ENCODE data around the gene DDX50.
"Not testable (repeated sequence)": the region's sequence is repeated elsewhere in the genome, so short reads cannot be mapped to it uniquely, and the experiment has no call there.

Gene DDX50

GRCh38 chr10:68924593-68924992 lies 23.5 kb downstream of the DDX50 start:
- Histone ChIP-seq H3K4me3 (ENCODE audit: low read depth, low read length) (no peak overlapping the region), H3K36me3 (peaks cover 56% of the 10 kb centered on the region), H3K27me3 (ENCODE audit: insufficient read depth, low read depth, severe bottlenecking) (no peaks in the 10 kb centered on the region), H3K9me3 (ENCODE audit: severe bottlenecking) (no peaks in the 10 kb centered on the region), H3K27ac (no peak overlapping the region)
- no peak for TF ChIP-seq CTCF (IDR thresholded peaks at IDR 0.05; ENCODE audit: low read depth, low read length)
- no peak for DNase-seq

DNA sequence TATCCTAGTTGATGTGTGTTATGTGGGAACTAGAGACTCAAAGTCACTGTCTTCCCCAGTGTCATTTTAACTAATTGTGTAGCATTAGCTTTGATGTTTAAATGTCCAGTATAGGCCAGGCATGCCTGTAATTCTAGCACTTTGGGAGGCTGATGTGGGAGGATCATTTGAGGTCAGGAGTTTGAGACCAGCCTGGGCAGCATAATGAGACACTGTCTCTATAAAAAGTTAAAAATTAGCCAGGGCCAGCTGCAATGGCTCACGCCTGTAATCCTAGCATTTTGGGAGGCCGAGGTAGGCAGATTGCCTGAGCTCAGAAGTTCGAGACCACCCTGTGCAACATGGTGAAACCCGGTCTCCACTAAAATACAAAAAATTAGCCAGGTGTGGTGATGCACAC lies 24.4 kb downstream of the DDX50 start:
- Histone ChIP-seq H3K36me3 (peaks cover 52% of the 10 kb centered on the region), H3K27me3 (ENCODE audit: insufficient read depth, low read depth, severe bottlenecking) (no peaks in the 10 kb centered on the region), H3K4me3 (ENCODE audit: low read depth, low read length) (no peak overlapping the region), H3K9me3 (ENCODE audit: severe bottlenecking) (no peaks in the 10 kb centered on the region), H3K27ac (no peak overlapping the region)
- TF ChIP-seq CTCF (IDR thresholded peaks at IDR 0.05; ENCODE audit: low read depth, low read length): no peak
- DNase-seq: no peak

DNA sequence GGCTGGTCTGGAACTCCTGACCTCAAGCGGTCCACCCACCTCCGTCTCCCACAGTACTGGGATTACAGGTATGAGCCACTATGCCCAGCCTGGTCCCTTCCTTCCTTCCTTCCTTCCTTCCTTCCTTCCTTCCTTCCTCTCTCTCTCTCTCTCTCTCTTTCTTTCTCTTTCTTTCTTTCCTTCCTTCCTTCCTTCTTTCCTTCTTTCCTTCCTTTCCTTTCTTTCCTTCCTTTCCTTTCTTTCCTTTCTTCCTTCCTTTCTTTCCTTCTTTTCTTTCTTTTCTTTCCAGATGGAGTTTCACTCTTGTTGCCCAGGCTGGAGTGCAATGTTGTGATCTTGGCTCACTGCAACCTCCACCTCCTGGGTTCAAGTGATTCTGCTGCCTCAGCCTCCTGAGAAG lies 28.0 kb downstream of the DDX50 start:
- H3K27me3 ChIP-seq (ENCODE audit: insufficient read depth, low read depth, severe bottlenecking); H3K4me3 ChIP-seq (ENCODE audit: low read depth, low read length); H3K27ac ChIP-seq; H3K9me3 ChIP-seq (ENCODE audit: severe bottlenecking); DNase-seq: not testable (repeated sequence)
- peaks cover 58% of the 10 kb centered on the region for H3K36me3 ChIP-seq

DNA sequence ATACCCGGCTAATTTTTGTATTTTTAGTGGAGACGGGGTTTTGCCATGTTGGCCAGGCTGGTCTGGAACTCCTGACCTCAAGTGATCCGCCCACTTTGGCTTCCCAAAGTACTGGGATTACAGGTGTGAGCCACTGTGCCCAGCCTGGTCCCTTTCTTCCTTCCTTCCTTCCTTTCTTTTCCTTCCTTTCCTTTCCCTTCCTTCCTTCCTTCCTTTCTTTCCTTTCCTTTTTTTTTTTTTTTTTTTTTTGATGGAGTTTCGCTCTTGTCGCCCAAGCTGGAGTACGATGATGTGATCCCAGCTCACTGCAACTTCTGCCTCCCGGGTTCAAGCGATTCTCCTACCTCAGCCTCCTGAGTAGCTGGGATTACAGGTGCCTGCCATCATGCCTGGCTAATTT lies 28.8 kb downstream of the DDX50 start:
- DNase-seq; H3K27ac ChIP-seq; H3K27me3 ChIP-seq (ENCODE audit: insufficient read depth, low read depth, severe bottlenecking); H3K9me3 ChIP-seq (ENCODE audit: severe bottlenecking); H3K4me3 ChIP-seq (ENCODE audit: low read depth, low read length): not testable (repeated sequence)
- peaks cover 65% of the 10 kb centered on the region for H3K36me3 ChIP-seq

- not testable (repeated sequence) for H3K27me3 ChIP-seq (ENCODE audit: insufficient read depth, low read depth, severe bottlenecking); DNase-seq; H3K4me3 ChIP-seq (ENCODE audit: low read depth, low read length); H3K9me3 ChIP-seq (ENCODE audit: severe bottlenecking); H3K27ac ChIP-seq
- H3K36me3 ChIP-seq: peaks cover 64% of the 10 kb centered on the region
Measured at GRCh38 chr10:68932860-68933259, 31.7 kb downstream of the DDX50 start.

- H3K9me3 ChIP-seq (ENCODE audit: severe bottlenecking): no peaks in the 10 kb centered on the region
- no peak overlapping the region for H3K4me3 ChIP-seq (ENCODE audit: low read depth, low read length)
- peaks cover 64% of the 10 kb centered on the region for H3K36me3 ChIP-seq
- no peak for DNase-seq
- H3K27me3 ChIP-seq (ENCODE audit: insufficient read depth, low read depth, severe bottlenecking): no peaks in the 10 kb centered on the region
- no peak overlapping the region for H3K27ac ChIP-seq
- no peak for TF ChIP-seq CTCF (IDR thresholded peaks at IDR 0.05; ENCODE audit: low read depth, low read length)
Measured at GRCh38 chr10:68934994-68935393, 33.9 kb downstream of the DDX50 start.

- Histone ChIP-seq H3K36me3 (peaks cover 56% of the 10 kb centered on the region), H3K4me3 (ENCODE audit: low read depth, low read length) (no peak overlapping the region), H3K9me3 (ENCODE audit: severe bottlenecking) (no peaks in the 10 kb centered on the region), H3K27me3 (ENCODE audit: insufficient read depth, low read depth, severe bottlenecking) (no peaks in the 10 kb centered on the region), H3K27ac (no peak overlapping the region)
- TF ChIP-seq CTCF (IDR thresholded peaks at IDR 0.05; ENCODE audit: low read depth, low read length): no peak
- DNase-seq: no peak
Measured at GRCh38 chr10:68938117-68938516, 37.0 kb downstream of the DDX50 start.

All from WERI-Rb-1 (cell line).